HG03025 (cell line): ENCODE measurements around the gene CRAT.

Source experiments
- ATAC-seq: cut with Tn5 transposase; IDR thresholded peaks from one replicate; pipeline ENCODE4 v1.9.1; 2021; ENCODE audit warnings: mild to moderate bottlenecking, moderate library complexity; ENCODE audit not compliant: unreplicated experiment, low FRiP score

Gene CRAT

DNA sequence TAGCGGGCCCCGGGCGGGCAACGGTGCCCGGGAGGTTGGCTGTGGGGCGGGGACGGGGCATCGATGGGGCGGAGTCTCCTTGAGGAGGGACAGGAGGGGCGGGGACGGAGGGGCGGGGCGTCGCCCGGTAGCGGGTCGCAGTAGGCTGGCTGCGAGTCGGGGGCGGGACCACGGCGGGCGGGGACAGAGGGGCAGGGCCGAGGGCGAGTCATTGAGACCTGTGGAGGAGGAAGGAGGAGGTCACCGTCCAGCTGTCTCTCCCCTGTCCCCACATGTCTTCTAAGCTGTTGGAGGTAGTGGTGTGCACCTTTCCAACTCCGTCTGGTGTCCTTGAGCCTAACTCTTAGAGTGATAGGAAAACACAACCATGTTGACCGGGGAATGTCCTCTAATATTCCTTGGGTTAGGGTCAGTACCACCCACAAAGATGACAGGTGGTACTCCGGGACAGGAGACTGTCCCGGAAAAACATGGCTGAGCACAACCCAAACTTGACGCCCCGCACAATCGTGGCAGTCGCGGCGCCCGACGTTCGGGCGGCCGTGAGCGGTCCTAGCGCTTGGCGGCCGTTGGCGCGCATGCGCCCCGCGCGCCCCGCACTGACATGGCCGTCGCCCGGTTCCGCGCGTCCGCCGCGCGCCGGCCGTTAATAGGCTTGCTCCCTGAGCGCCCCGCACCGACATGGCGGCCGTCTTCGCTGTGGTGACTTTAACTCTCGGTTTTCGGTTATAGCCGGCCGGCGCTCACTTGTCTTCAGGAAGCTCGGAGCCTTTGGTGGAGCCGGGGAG is at the start of gene CRAT, which contains the start of gene PTPA:
Gene CRAT (minus strand): TSS at position 54 of the 788 bp plus-strand sequence. CDS start 284 bp downstream, outside the sequence.
Gene PTPA (plus strand): TSS at position 676 of the 788 bp plus-strand sequence. CDS start 186 bp downstream, outside the sequence.
- ATAC-seq, result peak; percentile 64

DNA sequence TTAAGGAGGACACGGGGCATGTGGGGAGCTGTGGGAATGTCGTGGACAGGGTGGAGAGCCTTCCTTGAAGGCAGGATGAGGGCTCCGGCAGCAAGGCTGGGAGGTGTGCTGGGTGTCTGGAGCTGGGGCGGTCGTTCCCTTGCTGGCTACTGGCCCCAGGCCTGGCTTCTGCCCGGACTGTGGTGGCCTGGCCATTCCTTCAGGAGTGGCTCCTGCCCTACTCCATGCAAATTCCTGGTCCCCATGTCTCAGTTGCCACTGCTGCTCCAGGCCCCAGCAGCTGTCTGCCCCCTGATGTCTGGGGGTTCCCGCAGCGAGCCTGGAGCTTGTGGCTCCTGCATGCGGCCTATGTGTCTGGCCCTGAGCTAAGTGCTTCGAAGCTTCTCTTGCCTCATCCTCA is 45.6 kb upstream of the CRAT start:
- no peak for ATAC-seq

DNA sequence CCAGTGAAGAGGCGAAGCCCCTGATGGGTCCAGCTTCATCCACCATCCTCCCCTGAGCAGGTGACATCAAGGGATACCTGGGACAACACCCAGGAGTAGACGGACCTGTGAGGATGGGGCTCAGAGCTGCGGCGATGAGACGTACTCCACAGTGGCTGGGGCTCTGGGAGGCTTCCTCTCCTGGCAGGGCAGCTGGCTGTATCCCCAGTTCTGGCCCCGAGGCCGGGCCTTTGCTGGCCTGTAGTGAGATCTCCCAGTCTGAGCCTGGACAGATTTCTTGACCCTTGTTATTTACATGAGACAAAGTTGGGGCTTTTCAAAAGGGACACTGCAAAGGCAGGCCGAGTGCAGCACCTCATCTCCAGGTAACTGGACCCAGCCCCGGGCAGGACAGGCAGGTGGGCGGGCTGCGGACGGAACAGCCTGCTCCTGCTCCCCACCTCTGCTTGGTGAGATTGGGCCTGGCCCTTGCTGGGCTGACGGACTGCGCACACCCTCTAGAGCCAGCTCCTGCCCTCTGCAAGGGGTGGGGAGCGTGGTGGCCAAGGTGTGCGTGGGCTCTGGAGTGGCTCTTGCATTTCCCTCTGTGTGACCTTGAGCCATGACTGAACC is 44.4 kb upstream of the CRAT start:
- ATAC-seq, result no peak

DNA sequence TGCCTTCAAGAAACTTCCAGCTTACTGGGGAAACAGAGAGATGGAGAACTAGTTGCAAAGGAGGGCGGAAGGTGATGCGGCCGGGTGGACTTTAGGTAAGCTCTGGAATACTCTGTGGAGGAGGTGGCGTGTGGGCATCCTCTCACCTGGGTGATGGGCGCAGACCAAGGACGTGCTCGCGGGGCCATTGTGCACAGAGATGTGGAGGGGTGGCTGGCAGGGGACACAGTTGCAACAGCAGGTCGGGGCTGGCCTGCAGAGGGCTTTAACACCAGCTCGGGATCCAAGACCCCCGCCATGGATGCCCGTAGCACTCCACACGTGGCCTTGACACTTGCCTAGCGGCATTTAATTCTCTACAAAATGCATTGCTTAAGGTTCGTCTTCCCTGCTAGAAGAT is 40.9 kb upstream of the CRAT start:
- no peak for ATAC-seq

DNA sequence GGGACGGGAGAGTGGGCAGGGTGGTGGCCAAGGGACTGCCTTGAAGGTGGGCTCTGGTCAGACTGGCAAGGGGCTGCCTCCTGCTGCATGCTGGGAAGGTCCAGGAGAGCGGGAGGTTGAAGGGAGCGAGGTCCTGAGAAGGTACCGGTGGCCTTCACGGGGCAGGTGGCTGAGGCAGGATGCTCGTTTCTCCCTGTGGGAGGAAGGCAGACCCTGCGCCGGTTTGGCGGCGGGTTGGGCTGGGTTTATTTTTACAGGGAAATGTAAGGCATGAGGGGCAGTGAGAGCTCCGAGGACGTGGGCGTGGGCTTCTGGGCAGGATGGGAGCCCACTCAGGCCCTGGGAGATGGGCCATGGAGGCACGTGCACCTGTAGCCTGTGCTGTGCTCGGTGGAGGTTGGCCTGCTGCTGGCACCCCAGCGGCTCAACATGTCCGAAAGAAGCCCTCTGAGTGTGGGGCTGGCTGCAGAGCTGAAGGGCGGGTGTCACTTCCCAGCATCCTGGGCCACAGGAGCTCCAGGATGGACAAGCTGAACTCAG is 40.1 kb upstream of the CRAT start:
- no peak for ATAC-seq

DNA sequence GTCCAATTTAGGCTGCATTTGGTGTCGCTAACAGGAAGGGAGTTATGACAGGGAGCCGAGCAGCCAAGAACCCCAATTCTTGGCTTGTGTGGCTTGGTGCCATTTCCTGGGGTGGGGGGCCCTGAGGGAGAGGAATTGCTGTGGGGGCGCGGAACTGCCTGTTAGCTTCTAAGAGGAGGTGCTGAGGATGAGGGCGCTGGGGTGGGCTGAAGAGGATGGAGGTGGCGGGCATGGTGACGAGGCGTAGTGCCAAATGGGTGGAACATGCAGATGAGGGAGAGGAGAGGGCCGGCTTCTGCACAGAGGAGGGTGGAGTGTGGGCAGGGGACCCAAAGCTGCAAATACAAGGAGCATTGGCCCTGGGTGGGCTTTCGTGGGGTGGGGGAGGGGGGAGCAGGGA is 39.5 kb upstream of the CRAT start:
- no peak for ATAC-seq

DNA sequence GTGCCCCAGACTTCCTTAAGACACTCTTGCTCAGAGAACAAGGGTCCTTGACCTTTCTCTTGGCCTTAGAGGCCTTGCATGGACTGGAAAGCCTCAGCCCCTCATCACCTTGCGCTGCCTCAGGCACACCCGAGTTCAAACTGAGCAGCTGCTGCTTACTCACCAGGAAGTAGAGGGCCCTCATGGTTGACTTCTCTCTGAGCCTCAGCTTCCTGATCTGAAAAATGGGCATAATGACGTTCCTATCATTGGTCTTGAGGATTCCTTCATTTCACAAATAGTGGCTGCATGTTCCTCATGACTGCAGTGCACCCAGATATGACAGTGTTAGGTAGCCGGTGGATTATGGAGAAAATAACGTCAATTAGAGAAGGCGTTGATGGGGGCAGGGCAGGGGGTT is 38.8 kb upstream of the CRAT start:
- no peak for ATAC-seq

DNA sequence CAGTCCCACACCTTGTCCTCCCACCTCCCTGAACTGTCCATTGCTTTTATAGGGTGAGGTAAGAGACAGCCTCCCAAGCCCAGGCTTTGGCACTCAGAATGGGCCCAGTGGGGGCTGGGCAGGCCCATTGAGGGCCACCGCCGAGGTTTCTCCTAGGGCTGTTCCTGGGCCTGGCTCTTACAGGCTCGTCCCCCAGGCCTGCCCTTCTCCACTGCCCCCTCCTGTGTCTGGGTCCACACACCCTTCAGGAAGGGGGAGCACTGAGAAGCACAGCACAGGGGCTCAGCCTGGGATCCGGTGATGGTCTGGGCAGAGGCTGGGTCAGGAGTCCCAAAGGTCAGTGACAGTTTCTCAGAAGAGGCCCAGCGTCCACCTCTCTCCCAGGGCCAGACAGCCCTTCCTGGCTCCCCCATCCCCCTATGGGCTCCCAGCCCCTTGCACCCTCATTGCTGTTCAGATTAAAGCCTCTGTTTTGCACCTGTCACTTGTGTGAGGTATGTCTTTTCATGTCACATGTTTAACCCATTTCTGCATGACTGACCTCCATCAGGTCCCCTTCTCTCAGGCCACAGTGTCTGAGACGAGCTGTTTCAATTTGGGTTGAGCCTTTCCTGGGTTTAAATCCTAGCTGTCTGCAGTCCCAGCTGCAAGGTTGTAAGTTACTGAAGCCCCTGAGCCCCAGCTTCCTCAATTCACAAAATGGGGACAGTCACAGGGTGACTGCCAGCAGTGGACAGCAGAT is 38.0 kb upstream of the CRAT start:
- ATAC-seq, result no peak

DNA sequence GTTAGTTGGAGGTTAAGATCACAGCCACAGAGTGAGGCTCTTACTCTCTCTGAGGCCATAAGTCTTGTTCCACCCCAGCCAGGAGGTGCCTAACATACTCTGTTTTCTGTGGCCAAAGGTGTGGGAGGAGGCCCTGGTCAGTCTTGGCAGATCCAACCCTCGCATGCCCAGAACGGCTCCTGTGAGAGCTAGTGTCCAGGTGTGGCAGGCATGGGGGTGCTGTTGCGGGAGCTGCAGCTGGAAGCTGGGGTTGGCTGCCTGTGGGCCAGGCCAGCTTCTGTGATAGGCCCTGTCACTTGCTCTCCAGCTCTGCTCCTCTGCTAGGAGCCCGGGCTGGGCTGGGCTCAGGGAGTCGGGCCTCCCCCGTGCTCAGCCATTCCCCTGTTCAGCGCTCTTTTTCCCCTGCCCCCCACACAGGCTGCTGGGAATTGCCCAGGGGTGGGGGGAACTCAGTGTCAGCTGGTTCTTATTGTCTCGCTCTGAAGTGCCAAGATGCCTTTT is 35.9 kb upstream of the CRAT start:
- ATAC-seq, result no peak

DNA sequence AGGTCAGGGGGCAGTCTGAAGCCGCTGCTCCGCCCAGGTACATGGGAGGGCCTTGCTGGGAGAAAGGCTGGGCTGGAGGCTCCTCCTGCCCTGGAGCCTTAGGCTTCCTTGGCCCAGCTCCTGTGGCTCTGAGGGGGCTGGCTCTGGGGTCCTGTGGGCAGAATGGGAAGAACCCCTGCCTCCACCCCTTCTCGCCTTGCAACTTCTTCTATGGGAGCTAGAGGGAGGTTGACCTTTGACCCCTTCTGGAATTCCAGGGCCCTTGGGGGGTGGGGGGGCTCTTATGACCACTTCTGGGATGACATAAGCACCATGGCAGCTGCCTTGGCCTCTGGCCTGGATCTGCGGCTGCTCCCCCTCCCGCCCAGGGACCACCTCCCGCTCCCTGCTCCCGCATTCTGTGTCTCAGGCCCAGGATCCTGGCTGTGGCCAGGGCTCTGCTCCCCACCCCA is 35.3 kb upstream of the CRAT start:
- ATAC-seq, result no peak

DNA sequence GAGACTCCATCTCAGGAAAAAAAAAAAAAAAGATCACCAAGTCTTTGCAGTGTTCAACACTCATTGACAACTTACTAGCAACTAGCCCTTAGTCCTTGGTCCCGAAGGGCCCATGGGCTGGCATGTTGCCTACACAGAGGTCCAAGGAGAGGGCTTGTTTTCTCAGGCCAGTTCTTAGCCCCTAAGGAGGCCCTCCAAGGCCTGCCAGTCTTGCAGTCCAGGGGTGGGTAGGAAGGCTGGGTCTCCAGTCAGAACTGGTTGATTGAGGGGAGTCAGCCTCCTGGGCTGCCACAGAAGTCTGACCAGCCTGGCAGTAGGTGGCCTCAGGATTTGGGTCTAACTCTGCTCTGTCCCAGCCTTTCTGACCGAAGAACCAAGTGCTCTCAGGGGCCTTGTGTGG is 34.7 kb upstream of the CRAT start:
- no peak for ATAC-seq

DNA sequence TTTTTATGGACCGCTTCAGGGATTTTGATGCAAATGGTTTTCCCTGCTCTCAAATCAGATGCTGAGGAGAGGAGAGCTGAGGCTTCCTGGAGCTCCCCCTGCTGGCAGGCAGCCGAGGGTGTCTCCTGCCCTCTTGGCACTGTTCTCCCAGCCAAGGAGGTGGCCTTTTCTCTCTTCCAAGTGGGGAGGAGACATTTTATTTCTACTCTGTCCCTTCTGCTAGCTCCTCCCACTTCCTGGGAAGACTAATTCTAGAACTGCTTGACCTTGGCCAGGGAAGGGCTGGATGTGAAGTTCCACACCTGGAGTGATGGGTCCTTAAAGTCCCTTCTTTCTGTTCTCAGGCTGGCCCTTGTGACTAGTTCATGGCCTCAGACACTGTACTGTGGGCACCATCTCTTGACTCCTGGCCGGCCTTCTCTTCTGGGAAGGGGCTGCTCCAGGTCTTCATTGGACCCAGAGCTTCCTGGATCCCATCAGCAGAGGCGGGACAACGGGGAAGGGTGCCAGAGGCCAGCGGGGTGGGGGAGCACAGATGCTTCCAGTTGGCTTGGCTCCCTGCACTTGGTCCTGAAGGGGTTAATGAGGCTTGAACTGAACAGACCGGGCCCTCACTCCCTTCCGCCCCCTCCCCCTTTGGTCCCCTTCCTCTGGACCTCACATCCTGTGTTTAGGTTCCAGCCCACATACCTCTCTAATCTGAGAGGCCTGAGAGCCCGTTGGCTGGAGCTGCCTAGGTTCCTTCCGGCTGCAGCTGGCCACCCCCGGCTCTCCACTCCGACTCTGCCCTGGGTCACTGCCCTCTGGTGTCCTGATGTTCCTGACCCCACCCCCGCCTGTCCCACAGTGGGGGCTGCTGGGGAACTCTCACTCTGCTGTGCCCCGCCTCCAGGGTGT is 32.7 kb upstream of the CRAT start:
- no peak for ATAC-seq

DNA sequence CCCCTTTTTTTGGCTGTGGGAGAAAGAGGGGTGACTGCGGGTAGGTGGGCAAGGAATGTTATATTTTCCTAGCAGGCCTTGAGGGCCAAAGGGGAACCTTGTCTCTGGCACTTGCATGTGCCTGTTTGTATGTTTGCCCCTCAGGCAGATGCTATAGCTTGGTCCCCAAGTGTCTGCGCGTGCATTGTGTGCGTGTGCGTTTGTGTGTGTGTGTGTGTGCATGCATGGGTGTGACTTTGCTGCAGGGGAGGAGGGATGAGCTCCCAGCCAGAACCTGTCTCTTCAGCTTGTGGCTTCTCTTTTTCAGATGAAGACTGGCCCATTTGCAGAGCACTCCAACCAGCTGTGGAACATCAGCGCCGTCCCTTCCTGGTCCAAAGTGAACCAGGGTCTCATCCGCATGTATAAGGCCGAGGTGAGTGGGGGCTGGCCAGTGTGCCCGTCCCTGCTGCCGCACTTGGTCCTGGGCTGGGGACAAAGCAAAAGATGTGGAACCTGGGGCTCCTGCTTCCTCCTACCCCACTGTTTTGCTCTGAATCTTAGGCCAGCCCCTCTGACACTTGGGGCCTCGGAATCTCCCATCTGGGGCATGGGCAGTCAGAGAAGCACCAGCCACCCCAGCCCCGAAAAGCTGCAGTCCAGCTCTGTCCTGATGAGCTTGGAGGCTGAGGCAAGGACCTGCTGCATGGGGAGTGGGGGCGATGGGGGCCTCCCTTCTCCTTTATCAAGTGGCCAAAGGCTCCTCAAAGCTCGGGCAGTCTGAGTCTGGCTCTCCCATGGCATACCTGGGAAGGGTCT is 31.7 kb upstream of the CRAT start:
- no peak for ATAC-seq

DNA sequence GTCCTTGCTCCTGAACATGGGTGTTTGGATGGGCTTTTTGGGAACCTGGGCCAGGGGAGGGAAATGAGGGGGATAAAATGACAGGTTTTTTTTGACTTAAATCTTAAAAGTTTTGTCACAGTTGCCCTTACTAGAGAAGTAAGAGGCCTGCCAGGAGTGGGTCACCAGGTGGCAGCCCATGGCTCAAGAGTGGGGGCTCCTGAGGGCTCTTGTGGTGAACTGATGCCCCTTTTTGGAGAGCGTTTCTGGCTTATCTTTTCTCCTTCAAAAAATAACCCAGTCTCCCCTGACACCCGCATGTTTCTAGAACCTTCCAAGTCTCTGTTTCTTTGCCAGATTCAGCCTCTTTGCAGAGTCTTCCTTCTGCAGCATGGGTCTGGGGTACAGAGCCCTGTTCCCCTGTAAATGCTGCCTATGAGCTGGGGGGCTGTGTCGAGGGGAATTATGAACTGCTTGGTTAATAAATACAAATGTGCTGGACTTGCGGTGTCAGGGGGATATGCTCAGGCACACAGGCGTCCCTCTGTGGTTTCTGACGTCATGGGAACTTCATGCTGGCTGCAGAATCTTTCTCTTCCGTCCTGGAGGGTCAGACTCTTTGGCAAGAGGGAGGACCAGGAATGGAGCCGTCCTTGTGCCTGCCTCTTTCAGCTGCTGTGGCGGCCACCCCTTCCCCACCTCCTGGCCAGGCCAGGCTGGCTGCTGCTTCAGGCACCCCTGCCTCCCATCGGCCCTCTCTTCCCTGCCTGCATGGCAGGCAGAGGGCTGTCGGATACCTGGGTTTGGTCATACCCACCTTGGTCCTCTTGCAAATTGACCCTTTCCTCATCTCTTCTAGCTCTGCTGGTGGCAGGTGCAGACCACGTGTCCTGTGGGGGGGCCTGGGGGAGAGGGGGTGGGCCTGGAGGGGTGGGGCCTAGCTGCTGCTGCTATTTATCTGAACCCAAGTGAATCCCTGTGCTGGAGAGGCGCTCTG is 30.8 kb upstream of the CRAT start:
- no peak for ATAC-seq

DNA sequence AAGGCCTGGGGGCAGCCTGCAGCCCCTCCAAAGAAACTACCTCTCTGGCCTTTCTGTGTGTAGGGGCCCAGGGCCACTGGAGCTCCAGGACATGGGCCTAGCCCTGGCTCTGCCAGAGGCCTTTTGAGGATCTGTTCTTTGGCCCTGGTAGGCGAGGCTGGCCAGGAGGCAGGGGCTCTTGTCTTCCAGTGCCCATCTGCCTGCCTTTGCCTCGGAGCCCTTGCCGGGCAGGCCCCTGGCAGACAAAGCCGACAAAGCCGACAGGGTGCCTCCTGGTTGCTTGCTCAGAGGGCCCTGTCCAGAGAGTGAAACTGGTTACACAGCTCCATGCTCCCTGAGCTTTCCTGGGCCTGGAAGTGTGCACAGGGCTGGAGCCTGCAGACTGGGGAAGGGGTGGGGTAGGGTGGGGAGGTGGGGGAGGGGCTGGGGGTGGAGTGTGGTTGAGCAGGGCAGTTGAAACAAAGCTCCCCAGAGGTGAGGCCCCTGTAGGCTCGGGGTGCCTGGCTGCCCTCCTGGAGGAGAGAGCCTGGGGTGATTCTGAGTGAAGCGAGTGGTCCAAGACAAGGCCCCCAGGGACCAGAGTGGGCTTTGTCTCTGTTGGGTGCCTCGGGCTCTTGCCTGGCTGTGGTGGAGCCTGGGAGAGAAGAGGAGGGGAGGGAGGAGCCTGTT is 29.9 kb upstream of the CRAT start:
- no peak for ATAC-seq

DNA sequence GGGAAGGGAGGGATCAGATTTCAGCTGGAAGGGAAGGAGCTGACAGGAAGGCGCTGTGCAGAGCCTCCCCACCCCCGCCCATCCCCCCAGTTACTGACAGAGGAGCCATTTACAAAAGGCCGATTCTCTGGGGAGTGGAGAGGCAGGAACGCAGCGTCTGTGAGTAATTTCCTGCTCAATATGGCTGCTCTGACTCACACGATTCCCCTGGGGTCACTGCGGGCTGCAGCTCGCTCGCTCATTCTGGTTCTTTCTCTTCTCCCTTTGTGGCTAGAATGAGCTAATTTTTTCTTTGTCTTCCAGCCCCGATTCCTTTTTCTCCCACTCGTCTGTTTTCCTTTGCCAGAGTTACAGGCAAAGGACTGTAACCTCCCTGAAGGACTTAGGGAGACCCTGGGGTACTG is 29.4 kb upstream of the CRAT start:
- peak; percentile 41 for ATAC-seq

DNA sequence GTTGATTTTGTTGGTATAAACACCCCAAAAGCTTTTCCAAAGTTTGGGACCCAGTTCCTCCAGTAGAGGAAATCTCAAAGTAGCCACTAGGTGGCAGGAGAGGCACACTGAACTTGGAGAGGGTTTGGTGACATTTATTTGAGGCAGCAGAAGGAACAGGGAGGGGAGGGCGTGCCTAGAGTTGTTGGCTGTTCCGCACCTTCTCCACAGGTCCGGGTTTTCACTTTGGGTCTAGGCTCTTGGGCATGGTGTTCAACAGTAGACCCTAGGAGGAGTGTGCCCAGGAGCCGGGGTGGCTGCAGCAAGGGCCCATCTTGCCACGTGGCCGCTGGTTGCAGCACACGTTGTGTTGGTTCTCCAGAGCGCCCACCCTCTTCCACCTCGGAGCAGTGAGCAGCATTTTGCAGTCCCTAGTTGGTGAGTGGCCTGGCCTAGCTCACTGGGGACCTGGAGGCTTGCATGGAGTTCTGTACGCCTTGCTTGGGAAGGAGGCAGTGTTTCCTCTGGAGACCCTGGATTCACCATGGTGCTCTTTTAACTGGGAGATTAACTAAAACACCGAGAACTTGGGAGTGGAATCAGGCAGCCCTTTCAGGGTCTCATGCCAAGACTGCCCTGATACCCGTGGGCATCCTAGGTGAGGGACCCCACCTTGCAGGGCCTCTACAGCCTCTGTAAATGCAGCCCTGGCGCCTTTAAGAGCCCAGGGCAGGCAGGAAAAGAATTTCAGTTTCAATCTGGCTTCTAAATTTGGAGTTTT is 28.8 kb upstream of the CRAT start:
- no peak for ATAC-seq
